Stimulated activated effector memory CD8-positive, alpha-beta T cell treated with anti-CD3 and anti-CD28 coated beads, Interleukin-12 subunit alpha, Interleukin-12 subunit beta, amount 100 ng/mL, for 72 hours (primary cell): Measurements from ENCODE around the gene CABLES1.
"Not testable (repeated sequence)": the region's sequence is repeated elsewhere in the genome, so short reads cannot be mapped to it uniquely, and the experiment has no call there.

Experiments
- ATAC-seq: fragments of 150-1000 bp; cut with Tn5 transposase; 2 replicates; pipeline ENCODE4 v1.10.0; 2021
- DNase-seq, 2 donors: peaks; one replicate each; pipeline ENCODE4 v3.0.0; 2021 to 2022; ENCODE audit warnings: low spot score in 2 of 2
- H3K27ac Mint-ChIP-seq: one replicate; pipeline ENCODE4 v1.8.0; 2022; ENCODE audit warnings: mild to moderate bottlenecking, mixed read lengths
- H3K36me3 Mint-ChIP-seq: one replicate; pipeline ENCODE4 v1.8.0; 2022; ENCODE audit warnings: mild to moderate bottlenecking, mixed read lengths
- H3K4me1 Mint-ChIP-seq: one replicate; pipeline ENCODE4 v1.8.0; 2022; ENCODE audit warnings: mixed read lengths
- H3K4me3 Mint-ChIP-seq: one replicate; pipeline ENCODE4 v1.8.0; 2022; ENCODE audit warnings: mild to moderate bottlenecking, mixed read lengths
- H3K9me3 Mint-ChIP-seq: one replicate; pipeline ENCODE4 v1.8.0; 2022; ENCODE audit warnings: mixed read lengths

CABLES1 gene

GRCh38 chr18:23146861-23147469, 11.7 kb downstream of the CABLES1 start:
- ATAC-seq, result no peak
- H3K4me3 Mint-ChIP-seq, result no peak overlapping the region
- no peak for DNase-seq
- H3K36me3 Mint-ChIP-seq, result no peaks in the 10 kb centered on the region
- no peaks in the 10 kb centered on the region for H3K9me3 Mint-ChIP-seq
- peaks cover 14% of the 10 kb centered on the region for H3K4me1 Mint-ChIP-seq
- no peak overlapping the region for H3K27ac Mint-ChIP-seq

- H3K4me1 Mint-ChIP-seq, result peaks cover 9% of the 10 kb centered on the region
- H3K4me3 Mint-ChIP-seq, result no peak overlapping the region
- no peaks in the 10 kb centered on the region for H3K36me3 Mint-ChIP-seq
These were observed 13.1 kb downstream of the CABLES1 start for GRCh38 chr18:23148382-23148781.

GRCh38 chr18:23149570-23149969, 14.3 kb downstream of the CABLES1 start:
- Mint-ChIP-seq H3K4me3 (no peak overlapping the region), H3K4me1 (no peaks in the 10 kb centered on the region), H3K36me3 (no peaks in the 10 kb centered on the region), H3K9me3 (no peaks in the 10 kb centered on the region), H3K27ac (no peak overlapping the region)
- DNase-seq (no peak), ATAC-seq (no peak)

More at GRCh38 chr18:23148382-23148781, 13.1 kb downstream of the CABLES1 start:
- no peak for DNase-seq
- no peak overlapping the region for H3K27ac Mint-ChIP-seq
- ATAC-seq, result no peak
- H3K9me3 Mint-ChIP-seq, result no peaks in the 10 kb centered on the region

GRCh38 chr18:23151414-23152099, 16.3 kb downstream of the CABLES1 start:
- Mint-ChIP-seq H3K4me3 (no peak overlapping the region), H3K4me1 (no peaks in the 10 kb centered on the region), H3K9me3 (no peaks in the 10 kb centered on the region), H3K27ac (no peak overlapping the region), H3K36me3 (no peaks in the 10 kb centered on the region)
- no peak for DNase-seq
- ATAC-seq, result no peak

GRCh38 chr18:23154030-23154429, 18.7 kb downstream of the CABLES1 start:
- ATAC-seq (no peak), DNase-seq (no peak)
- Mint-ChIP-seq H3K27ac (no peak overlapping the region), H3K9me3 (no peaks in the 10 kb centered on the region), H3K4me1 (no peaks in the 10 kb centered on the region), H3K4me3 (no peak overlapping the region), H3K36me3 (no peaks in the 10 kb centered on the region)

- H3K27ac Mint-ChIP-seq, result no peak overlapping the region
- DNase-seq, result no peak
- H3K36me3 Mint-ChIP-seq, result no peaks in the 10 kb centered on the region
- no peaks in the 10 kb centered on the region for H3K4me1 Mint-ChIP-seq
- H3K4me3 Mint-ChIP-seq, result no peak overlapping the region
- ATAC-seq, result no peak
- H3K9me3 Mint-ChIP-seq, result no peaks in the 10 kb centered on the region
These were observed 19.7 kb downstream of the CABLES1 start for GRCh38 chr18:23154823-23155500.

GRCh38 chr18:23155537-23155936, 20.3 kb downstream of the CABLES1 start:
- Mint-ChIP-seq H3K36me3 (no peaks in the 10 kb centered on the region), H3K27ac (no peak overlapping the region), H3K9me3 (no peaks in the 10 kb centered on the region), H3K4me3 (no peak overlapping the region), H3K4me1 (no peaks in the 10 kb centered on the region)
- ATAC-seq, result no peak
- DNase-seq, result no peak

GRCh38 chr18:23156134-23156533, 20.8 kb downstream of the CABLES1 start:
- no peaks in the 10 kb centered on the region for H3K9me3 Mint-ChIP-seq
- H3K27ac Mint-ChIP-seq, result no peak overlapping the region
- no peak for DNase-seq
- no peak for ATAC-seq
- no peaks in the 10 kb centered on the region for H3K36me3 Mint-ChIP-seq
- H3K4me3 Mint-ChIP-seq, result no peak overlapping the region
- H3K4me1 Mint-ChIP-seq, result no peaks in the 10 kb centered on the region

- Mint-ChIP-seq H3K4me3 (no peak overlapping the region), H3K4me1 (no peaks in the 10 kb centered on the region), H3K27ac (no peak overlapping the region), H3K9me3 (no peaks in the 10 kb centered on the region), H3K36me3 (no peaks in the 10 kb centered on the region)
- ATAC-seq (no peak), DNase-seq (no peak)
These were observed 22.8 kb downstream of the CABLES1 start for GRCh38 chr18:23158058-23158457.

GRCh38 chr18:23158884-23159283, 23.6 kb downstream of the CABLES1 start:
- ATAC-seq, result not testable (repeated sequence)

GRCh38 chr18:23159344-23159743, 24.1 kb downstream of the CABLES1 start:
- no peak for ATAC-seq
- no peak overlapping the region for H3K4me3 Mint-ChIP-seq
- no peaks in the 10 kb centered on the region for H3K4me1 Mint-ChIP-seq
- H3K9me3 Mint-ChIP-seq, result no peaks in the 10 kb centered on the region
- H3K36me3 Mint-ChIP-seq, result no peaks in the 10 kb centered on the region
- no peak for DNase-seq
- H3K27ac Mint-ChIP-seq, result no peak overlapping the region

More at GRCh38 chr18:23158884-23159283, 23.6 kb downstream of the CABLES1 start:
- not testable (repeated sequence) for H3K4me3 Mint-ChIP-seq, H3K9me3 Mint-ChIP-seq, H3K36me3 Mint-ChIP-seq, H3K4me1 Mint-ChIP-seq, H3K27ac Mint-ChIP-seq, DNase-seq

- no peaks in the 10 kb centered on the region for H3K4me1 Mint-ChIP-seq
- no peak overlapping the region for H3K27ac Mint-ChIP-seq
- H3K36me3 Mint-ChIP-seq, result no peaks in the 10 kb centered on the region
- H3K4me3 Mint-ChIP-seq, result no peak overlapping the region
- no peaks in the 10 kb centered on the region for H3K9me3 Mint-ChIP-seq
- DNase-seq (no peak), ATAC-seq (peak; percentile 16)
These were observed 27.2 kb downstream of the CABLES1 start for GRCh38 chr18:23162473-23162872.

- Mint-ChIP-seq H3K4me3 (no peak overlapping the region), H3K36me3 (no peaks in the 10 kb centered on the region), H3K27ac (no peak overlapping the region), H3K9me3 (no peaks in the 10 kb centered on the region), H3K4me1 (no peaks in the 10 kb centered on the region)
- no peak for DNase-seq
- ATAC-seq, result no peak
These were observed 28.7 kb downstream of the CABLES1 start for GRCh38 chr18:23163786-23164533.

- no peak overlapping the region for H3K27ac Mint-ChIP-seq
These were observed 30.2 kb downstream of the CABLES1 start for GRCh38 chr18:23165271-23166068.

More at GRCh38 chr18:23165271-23166068, 30.2 kb downstream of the CABLES1 start:
- Mint-ChIP-seq H3K36me3 (no peaks in the 10 kb centered on the region), H3K4me1 (no peaks in the 10 kb centered on the region), H3K9me3 (no peaks in the 10 kb centered on the region), H3K4me3 (no peak overlapping the region)
- ATAC-seq (no peak), DNase-seq (no peak)
